Type B pancreatic cell (in vitro differentiated cells): ENCODE measurements around the gene HHAT. TPM values are rescaled to one million over a fixed set of nuclear protein-coding genes. Genes with fewer than 3 reads are reported as not detected.

Source experiments
- DNase-seq: peaks from one replicate; pipeline ENCODE4 v3.0.0; 2021; ENCODE audit warnings: mixed read lengths; ENCODE audit not compliant: unreplicated experiment; ENCODE audit errors: extremely low spot score
- H3K27ac Mint-ChIP-seq: 2 replicates; pipeline ENCODE4 v1.8.0; 2021; ENCODE audit warnings: mild to moderate bottlenecking, mixed read lengths
- H3K27me3 Mint-ChIP-seq: 2 replicates; pipeline ENCODE4 v1.8.0; 2021; ENCODE audit warnings: mixed read lengths
- H3K36me3 Mint-ChIP-seq: 2 replicates; pipeline ENCODE4 v1.8.0; 2021; ENCODE audit warnings: mixed read lengths
- H3K4me1 Mint-ChIP-seq: one replicate; pipeline ENCODE4 v1.8.0; 2021; ENCODE audit warnings: mixed read lengths; ENCODE audit not compliant: unreplicated experiment
- H3K4me3 Mint-ChIP-seq: 2 replicates; pipeline ENCODE4 v1.8.0; 2021; ENCODE audit warnings: mild to moderate bottlenecking, mixed read lengths
- H3K9me3 Mint-ChIP-seq: 2 replicates; pipeline ENCODE4 v1.8.0; 2021; ENCODE audit warnings: mixed read lengths
- total RNA-seq: library from RNA; stranded (reverse); gene quantifications from 2 replicates; pipeline ENCODE4 v1.2.1, GENCODE V29; 2021; ENCODE audit warnings: low replicate concordance
- TF ChIP-seq, protein P1 (sequence below): fragments of 200-600 bp; sonication (generic); conservative IDR thresholded peaks from 2 replicates; pipeline ENCODE4 v1.5.0; 2021; ENCODE audit warnings: antibody characterized with exemption, mild to moderate bottlenecking

HHAT gene
- total RNA-seq, 1 donor from 2014 or later: 9.0 TPM

DNA sequence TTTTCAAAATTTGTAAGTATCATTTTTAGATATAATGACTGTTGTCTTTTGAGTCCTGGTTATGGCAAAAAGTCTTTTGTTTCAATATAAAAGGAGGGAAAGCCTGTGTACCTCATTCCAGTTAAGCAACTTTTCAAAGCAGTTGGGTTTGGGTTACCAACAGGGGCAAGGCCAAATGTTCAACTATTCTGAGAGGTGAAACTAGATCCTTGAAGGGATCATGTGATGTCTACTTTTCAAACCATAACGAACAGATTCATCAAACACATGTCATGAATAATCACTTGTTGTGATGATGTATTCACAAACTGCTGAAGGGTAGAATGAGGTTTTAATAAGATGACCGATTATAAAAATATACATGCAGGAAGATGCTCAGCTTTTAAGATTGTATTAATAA lies 171.3 kb downstream of the HHAT start:
- H3K4me1 Mint-ChIP-seq: peaks cover 4% of the 10 kb centered on the region
- H3K36me3 Mint-ChIP-seq: no peaks in the 10 kb centered on the region
- no peak overlapping the region for H3K4me3 Mint-ChIP-seq
- no peak for DNase-seq
- no peaks in the 10 kb centered on the region for H3K9me3 Mint-ChIP-seq
- no peak overlapping the region for H3K27ac Mint-ChIP-seq
- TF ChIP-seq, protein P1, sequence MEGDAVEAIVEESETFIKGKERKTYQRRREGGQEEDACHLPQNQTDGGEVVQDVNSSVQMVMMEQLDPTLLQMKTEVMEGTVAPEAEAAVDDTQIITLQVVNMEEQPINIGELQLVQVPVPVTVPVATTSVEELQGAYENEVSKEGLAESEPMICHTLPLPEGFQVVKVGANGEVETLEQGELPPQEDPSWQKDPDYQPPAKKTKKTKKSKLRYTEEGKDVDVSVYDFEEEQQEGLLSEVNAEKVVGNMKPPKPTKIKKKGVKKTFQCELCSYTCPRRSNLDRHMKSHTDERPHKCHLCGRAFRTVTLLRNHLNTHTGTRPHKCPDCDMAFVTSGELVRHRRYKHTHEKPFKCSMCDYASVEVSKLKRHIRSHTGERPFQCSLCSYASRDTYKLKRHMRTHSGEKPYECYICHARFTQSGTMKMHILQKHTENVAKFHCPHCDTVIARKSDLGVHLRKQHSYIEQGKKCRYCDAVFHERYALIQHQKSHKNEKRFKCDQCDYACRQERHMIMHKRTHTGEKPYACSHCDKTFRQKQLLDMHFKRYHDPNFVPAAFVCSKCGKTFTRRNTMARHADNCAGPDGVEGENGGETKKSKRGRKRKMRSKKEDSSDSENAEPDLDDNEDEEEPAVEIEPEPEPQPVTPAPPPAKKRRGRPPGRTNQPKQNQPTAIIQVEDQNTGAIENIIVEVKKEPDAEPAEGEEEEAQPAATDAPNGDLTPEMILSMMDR: no peak
- H3K27me3 Mint-ChIP-seq: no peaks in the 10 kb centered on the region

DNA sequence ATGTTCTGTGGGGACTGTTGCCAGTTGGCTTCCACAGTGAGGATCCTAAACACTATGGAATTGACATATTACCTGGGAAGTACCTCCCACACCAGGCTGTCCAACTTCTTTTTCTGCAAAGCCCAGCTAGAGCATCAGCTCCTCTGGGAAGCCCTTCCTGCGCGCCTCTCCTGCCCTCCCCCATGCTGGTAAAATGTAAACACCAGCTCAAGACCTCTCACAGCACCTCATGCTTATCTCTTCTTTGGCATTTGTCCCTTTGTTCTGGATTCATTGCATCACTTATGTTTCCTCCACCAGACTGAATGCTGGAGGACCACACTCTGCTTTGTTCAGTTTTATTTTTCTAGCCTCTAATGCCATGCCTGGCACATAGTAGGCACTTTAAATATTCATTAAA lies 172.1 kb downstream of the HHAT start:
- no peak overlapping the region for H3K4me3 Mint-ChIP-seq
- H3K4me1 Mint-ChIP-seq: peaks cover 10% of the 10 kb centered on the region
- no peaks in the 10 kb centered on the region for H3K27me3 Mint-ChIP-seq
- TF ChIP-seq, protein P1: no peak
- H3K36me3 Mint-ChIP-seq: no peaks in the 10 kb centered on the region
- H3K27ac Mint-ChIP-seq: no peak overlapping the region
- H3K9me3 Mint-ChIP-seq: no peaks in the 10 kb centered on the region
- DNase-seq: no peak

DNA sequence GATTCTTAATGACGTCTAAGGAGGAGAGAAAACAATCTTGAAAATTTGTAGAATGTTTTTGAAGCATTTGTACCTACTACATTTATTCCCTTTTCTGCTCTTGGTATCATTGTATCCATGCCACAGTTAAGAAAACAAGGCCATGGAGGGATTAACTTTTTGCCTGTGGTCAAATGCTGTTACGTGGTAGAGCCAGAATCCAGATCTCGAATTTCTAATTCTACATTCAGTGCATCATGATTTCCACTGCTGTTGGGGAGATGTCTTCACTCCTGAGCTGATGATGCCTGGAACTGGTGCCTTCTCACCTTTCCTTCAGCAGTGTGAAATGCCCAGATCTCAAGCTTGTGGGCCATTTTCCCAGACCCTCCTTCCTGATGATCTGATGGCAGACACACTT lies 175.6 kb downstream of the HHAT start:
- Mint-ChIP-seq H3K27ac (no peak overlapping the region), H3K36me3 (no peaks in the 10 kb centered on the region), H3K4me3 (no peak overlapping the region), H3K27me3 (no peaks in the 10 kb centered on the region), H3K9me3 (no peaks in the 10 kb centered on the region), H3K4me1 (peaks cover 17% of the 10 kb centered on the region)
- TF ChIP-seq, protein P1: no peak
- no peak for DNase-seq

GRCh38 chr1:210505601-210506496 lies 177.1 kb downstream of the HHAT start:
- TF ChIP-seq, protein P1: no peak
- Mint-ChIP-seq H3K9me3 (no peaks in the 10 kb centered on the region), H3K4me3 (no peak overlapping the region), H3K27me3 (no peaks in the 10 kb centered on the region), H3K4me1 (peaks cover 17% of the 10 kb centered on the region), H3K36me3 (no peaks in the 10 kb centered on the region), H3K27ac (no peak overlapping the region)
- no peak for DNase-seq

DNA sequence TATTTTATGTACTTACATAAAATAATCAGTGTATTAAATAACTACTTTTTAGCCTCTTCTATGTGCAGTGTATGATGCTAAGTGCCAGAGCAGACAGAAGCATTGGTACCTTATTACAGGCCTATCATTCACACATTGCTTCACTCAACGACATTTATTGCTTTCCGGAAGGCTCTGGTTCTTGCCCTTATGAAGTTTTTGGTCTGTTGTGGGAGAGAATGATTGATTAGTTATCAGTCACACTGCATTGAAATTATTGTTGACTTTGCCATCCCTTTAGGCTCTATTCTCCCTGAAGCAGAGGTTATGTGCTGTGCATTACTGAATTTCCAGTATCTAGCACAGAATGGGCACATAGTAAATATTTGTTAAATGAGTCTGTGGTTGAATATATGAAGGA lies 178.0 kb downstream of the HHAT start:
- Mint-ChIP-seq H3K27me3 (no peaks in the 10 kb centered on the region), H3K4me3 (no peak overlapping the region), H3K27ac (no peak overlapping the region)

More for the DNA sequence above, 178.0 kb downstream of the HHAT start:
- TF ChIP-seq, protein P1: no peak
- peaks cover 17% of the 10 kb centered on the region for H3K4me1 Mint-ChIP-seq
- H3K36me3 Mint-ChIP-seq: no peaks in the 10 kb centered on the region
- no peaks in the 10 kb centered on the region for H3K9me3 Mint-ChIP-seq
- DNase-seq: no peak
